Hepatocyte (in vitro differentiated cells): ENCODE measurements around the gene DLX3. TPM values are rescaled to one million over a fixed set of nuclear protein-coding genes. Genes with fewer than 3 reads are reported as not detected.

ENCODE experiments used
- DNase-seq: peaks from one replicate; pipeline ENCODE4 v3.0.0-alpha.2; 2016; ENCODE audit warnings: low spot score
- H2AFZ ChIP-seq: fragments of 200-600 bp; sonication (generic); 2 replicates; pipeline ENCODE4 v1.6.0; 2016; ENCODE audit warnings: antibody characterized with exemption, mild to moderate bottlenecking
- H3K27ac ChIP-seq: fragments of 200-600 bp; sonication (generic); 2 replicates; pipeline ENCODE4 v1.5.1; 2016; ENCODE audit warnings: mild to moderate bottlenecking
- H3K27me3 ChIP-seq: fragments of 200-600 bp; sonication (generic); 2 replicates; pipeline ENCODE4 v1.6.1; 2016
- H3K36me3 ChIP-seq: fragments of 200-600 bp; sonication (generic); replicated peaks from 2 replicates; pipeline ENCODE4 v1.5.1; 2016; ENCODE audit warnings: low read depth; ENCODE audit not compliant: insufficient read depth
- H3K4me1 ChIP-seq: fragments of 200-600 bp; sonication (generic); 2 replicates; pipeline ENCODE4 v1.5.1; 2016; ENCODE audit warnings: mild to moderate bottlenecking, moderate library complexity; ENCODE audit not compliant: insufficient read depth
- H3K4me2 ChIP-seq: fragments of 200-600 bp; sonication (generic); 2 replicates; pipeline ENCODE4 v1.6.0; 2016
- H3K4me3 ChIP-seq: fragments of 200-600 bp; sonication (generic); 2 replicates; pipeline ENCODE4 v1.5.1; 2016; ENCODE audit warnings: mild to moderate bottlenecking
- H3K79me2 ChIP-seq: fragments of 200-600 bp; sonication (generic); 2 replicates; pipeline ENCODE4 v1.6.0; 2017; ENCODE audit warnings: mild to moderate bottlenecking
- H3K9me2 ChIP-seq: fragments of 200-600 bp; sonication (generic); replicated peaks from 2 replicates; pipeline ENCODE4 v1.6.0; 2017; ENCODE audit warnings: mild to moderate bottlenecking; ENCODE audit not compliant: insufficient read depth
- H3K9me3 ChIP-seq: fragments of 200-600 bp; sonication (generic); 2 replicates; pipeline ENCODE4 v1.5.1; 2016; ENCODE audit warnings: low read depth, mild to moderate bottlenecking
- H4K20me1 ChIP-seq: fragments of 200-600 bp; sonication (generic); 2 replicates; pipeline ENCODE4 v1.6.0; 2016; ENCODE audit warnings: mild to moderate bottlenecking; ENCODE audit not compliant: insufficient read depth, poor library complexity, severe bottlenecking
- CTCF ChIP-seq: fragments of 200-600 bp; sonication (generic); IDR thresholded peaks from 2 replicates; pipeline ENCODE4 v1.5.1; 2016; ENCODE audit warnings: antibody characterized with exemption, mild to moderate bottlenecking; ENCODE audit not compliant: poor library complexity
- EZH2 ChIP-seq: fragments of 200-600 bp; sonication (generic); IDR thresholded peaks from 2 replicates; pipeline ENCODE4 v1.6.1; 2016; ENCODE audit warnings: antibody characterized with exemption, mild to moderate bottlenecking, borderline replicate concordance
- EZH2phosphoT487 ChIP-seq: fragments of 200-600 bp; sonication (generic); IDR thresholded peaks from one replicate; pipeline ENCODE4 v1.6.1; 2018; ENCODE audit warnings: antibody characterized with exemption, mild to moderate bottlenecking, low read depth, moderate library complexity; ENCODE audit not compliant: unreplicated experiment, severe bottlenecking
- WGBS: methylation state at CpG from one replicate; pipeline ENCODE4 v1.1.6; 2016; ENCODE audit warnings: low lambda C conversion rate; ENCODE audit errors: missing lambda C conversion rate; 5-methylcytosine and 5-hydroxymethylcytosine counted together
- polyA plus RNA-seq: library from polyadenylated mRNA; unstranded; fragments of >200 nt; fragmentation: Nextera tagmentation; extraction: Ambion mirVana; gene quantifications from 2 replicates; pipeline ENCODE4 v1.2.1, GENCODE V29; 2016
- total RNA-seq: library from RNA; depleted of rRNA; stranded (reverse); fragments of >200 nt; gene quantifications from 2 replicates; pipeline ENCODE4 v1.2.3, GENCODE V29; 2014

DLX3 gene
- total and polyA plus RNA-seq, 2 experiments from 2014 or later, result 0.37 to 1.1 TPM

GRCh38 chr17:49979748-49980479, 15.1 kb downstream of the DLX3 start:
- Histone ChIP-seq H3K27me3 (peaks cover 27% of the 10 kb centered on the region), H2AFZ (no peak overlapping the region)
- DNase-seq, result no peak

GRCh38 chr17:49978501-49978900, 16.5 kb downstream of the DLX3 start:
- H2AFZ ChIP-seq, result no peak overlapping the region
- no peaks in the 10 kb centered on the region for H3K9me3 ChIP-seq
- H4K20me1 ChIP-seq, result no peaks in the 10 kb centered on the region
- 80% methylated on average over 13 of the region's 13 CpGs for WGBS
- no peaks in the 10 kb centered on the region for H3K9me2 ChIP-seq
- H3K36me3 ChIP-seq, result no peaks in the 10 kb centered on the region
- DNase-seq, result no peak
- no peak overlapping the region for H3K4me3 ChIP-seq
- H3K27ac ChIP-seq, result no peak overlapping the region
- no peak overlapping the region for H3K4me2 ChIP-seq
- TF ChIP-seq CTCF (no peak), EZH2 (no peak), EZH2phosphoT487 (no peak)
- peaks cover 41% of the 10 kb centered on the region for H3K27me3 ChIP-seq
- H3K79me2 ChIP-seq, result no peaks in the 10 kb centered on the region
- H3K4me1 ChIP-seq, result no peaks in the 10 kb centered on the region

More at GRCh38 chr17:49979748-49980479, 15.1 kb downstream of the DLX3 start:
- H3K9me2 ChIP-seq, result no peaks in the 10 kb centered on the region
- WGBS, result 80% methylated on average over 4 of the region's 4 CpGs
- H4K20me1 ChIP-seq, result no peaks in the 10 kb centered on the region
- H3K4me2 ChIP-seq, result no peak overlapping the region
- no peaks in the 10 kb centered on the region for H3K9me3 ChIP-seq
- no peaks in the 10 kb centered on the region for H3K36me3 ChIP-seq
- no peak overlapping the region for H3K4me3 ChIP-seq
- H3K4me1 ChIP-seq, result no peaks in the 10 kb centered on the region
- H3K27ac ChIP-seq, result no peak overlapping the region
- TF ChIP-seq CTCF, result no peak
- no peak for TF ChIP-seq EZH2phosphoT487
- no peak for TF ChIP-seq EZH2
- no peaks in the 10 kb centered on the region for H3K79me2 ChIP-seq

- no peak overlapping the region for H2AFZ ChIP-seq
- H3K9me2 ChIP-seq, result no peaks in the 10 kb centered on the region
- no peak overlapping the region for H3K4me2 ChIP-seq
- H3K9me3 ChIP-seq, result no peaks in the 10 kb centered on the region
- no peak for DNase-seq
- H3K36me3 ChIP-seq, result no peaks in the 10 kb centered on the region
- H3K27me3 ChIP-seq, result peaks cover 49% of the 10 kb centered on the region
- H3K4me3 ChIP-seq, result no peak overlapping the region
- H3K27ac ChIP-seq, result no peak overlapping the region
- H3K4me1 ChIP-seq, result no peaks in the 10 kb centered on the region
- 58% methylated on average over 7 of the region's 7 CpGs for WGBS
- TF ChIP-seq EZH2phosphoT487 (no peak), EZH2 (no peak), CTCF (no peak)
- H3K79me2 ChIP-seq, result no peaks in the 10 kb centered on the region
- no peaks in the 10 kb centered on the region for H4K20me1 ChIP-seq
Measured at GRCh38 chr17:49977463-49978389, 17.3 kb downstream of the DLX3 start.
